ENCODE data around the gene CASKIN1. TPM values are rescaled to one million over a fixed set of nuclear protein-coding genes. Genes with fewer than 3 reads are reported as not detected.
"Not testable (repeated sequence)": the region's sequence is repeated elsewhere in the genome, so short reads cannot be mapped to it uniquely, and the experiment has no call there.

The CASKIN1 gene
- total and polyA plus RNA-seq, 8 donors, result 0.61 to 2.1 (median 1.1) TPM

DNA sequence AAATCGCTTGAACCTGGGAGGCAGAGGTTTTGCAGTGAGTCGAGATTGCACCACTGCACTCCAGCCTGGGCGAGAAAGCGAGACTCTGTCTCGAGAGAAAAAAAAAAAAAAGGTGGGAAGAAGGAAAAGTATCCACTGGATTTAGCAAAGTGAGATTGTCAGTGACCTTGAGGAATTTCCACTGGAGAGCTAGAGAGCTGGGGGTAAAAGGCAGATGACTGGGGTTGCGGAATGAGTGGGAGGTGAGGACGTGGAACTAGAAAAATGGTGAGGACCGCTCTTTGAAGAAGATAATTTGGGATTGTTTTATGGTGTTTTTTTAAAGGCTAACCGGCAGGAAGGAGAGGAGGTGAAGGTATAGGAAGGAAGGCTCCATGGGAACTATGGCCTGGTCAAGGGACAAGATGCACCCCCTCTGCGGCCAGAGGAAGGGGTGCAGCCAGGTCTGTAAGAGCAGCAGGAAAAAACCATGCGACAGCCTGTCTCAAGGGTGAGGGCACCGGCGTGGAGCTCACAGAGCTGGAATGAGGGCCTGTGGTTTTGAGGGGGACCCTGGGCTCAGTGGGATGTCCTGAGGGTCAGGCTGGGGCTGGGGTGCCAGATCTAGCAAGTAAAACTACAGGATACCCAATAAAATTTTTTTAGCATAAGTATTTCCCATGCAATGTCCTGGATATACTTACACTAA, 8.2 kb upstream of the CASKIN1 start:
- H3K27ac ChIP-seq, result peak overlapping the region; percentile 90 to 95 (median 94)
- DNase-seq, result no peak
- peaks cover 0 to 23% (median 5%) of the 10 kb centered on the region in 3 donors for H3K36me3 ChIP-seq
- no peak for ATAC-seq
- no peak for FAIRE-seq
- H3K9me3 ChIP-seq, result no peaks in the 10 kb centered on the region
- TF ChIP-seq, protein P1, sequence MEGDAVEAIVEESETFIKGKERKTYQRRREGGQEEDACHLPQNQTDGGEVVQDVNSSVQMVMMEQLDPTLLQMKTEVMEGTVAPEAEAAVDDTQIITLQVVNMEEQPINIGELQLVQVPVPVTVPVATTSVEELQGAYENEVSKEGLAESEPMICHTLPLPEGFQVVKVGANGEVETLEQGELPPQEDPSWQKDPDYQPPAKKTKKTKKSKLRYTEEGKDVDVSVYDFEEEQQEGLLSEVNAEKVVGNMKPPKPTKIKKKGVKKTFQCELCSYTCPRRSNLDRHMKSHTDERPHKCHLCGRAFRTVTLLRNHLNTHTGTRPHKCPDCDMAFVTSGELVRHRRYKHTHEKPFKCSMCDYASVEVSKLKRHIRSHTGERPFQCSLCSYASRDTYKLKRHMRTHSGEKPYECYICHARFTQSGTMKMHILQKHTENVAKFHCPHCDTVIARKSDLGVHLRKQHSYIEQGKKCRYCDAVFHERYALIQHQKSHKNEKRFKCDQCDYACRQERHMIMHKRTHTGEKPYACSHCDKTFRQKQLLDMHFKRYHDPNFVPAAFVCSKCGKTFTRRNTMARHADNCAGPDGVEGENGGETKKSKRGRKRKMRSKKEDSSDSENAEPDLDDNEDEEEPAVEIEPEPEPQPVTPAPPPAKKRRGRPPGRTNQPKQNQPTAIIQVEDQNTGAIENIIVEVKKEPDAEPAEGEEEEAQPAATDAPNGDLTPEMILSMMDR (IDR thresholded peaks at IDR 0.05), result no peak
- intact Hi-C loops (cut with DNase I), result no loop called here
- no peaks in the 10 kb centered on the region for H3K27me3 ChIP-seq
- peak overlapping the region; percentile 65 to 93 (median 85) for H3K4me3 ChIP-seq
- 79 to 82% methylated on average over 13 of the region's 13 CpGs for WGBS, 2 donors
- H3K4me1 ChIP-seq, result peaks cover 0 to 8% (median 0%) of the 10 kb centered on the region in 3 donors

DNA sequence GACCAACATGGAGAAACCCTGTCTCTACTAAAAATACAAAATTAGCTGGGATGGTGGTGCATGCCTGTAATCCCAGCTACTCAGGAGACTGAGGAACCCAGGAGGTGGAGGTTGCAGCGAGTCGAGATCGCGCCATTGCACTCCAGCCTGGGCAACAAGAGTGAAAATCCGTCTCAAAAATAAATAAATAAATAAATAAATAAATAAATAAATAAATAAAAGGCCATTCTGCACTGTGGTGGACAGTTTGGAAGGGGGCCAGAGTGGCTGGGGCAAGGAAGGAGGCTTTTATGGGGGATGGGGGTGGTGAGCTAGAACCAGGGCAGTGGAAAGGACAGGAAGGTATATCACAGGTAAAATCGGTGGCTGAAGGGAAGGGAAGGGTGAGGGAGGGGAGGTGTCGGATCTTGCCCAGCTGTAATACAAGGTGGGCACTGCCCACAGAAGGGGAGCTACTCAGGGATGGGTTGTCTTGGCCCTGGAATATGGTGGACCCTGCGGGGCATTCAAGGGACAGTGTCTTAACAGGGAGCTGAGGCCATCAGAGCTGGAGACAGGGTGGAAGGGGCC, 6.8 kb upstream of the CASKIN1 start:
- H3K4me1 ChIP-seq; ATAC-seq; H3K27me3 ChIP-seq; H3K9me3 ChIP-seq; H3K27ac ChIP-seq; DNase-seq; H3K4me3 ChIP-seq; intact Hi-C loops (cut with DNase I); FAIRE-seq: not testable (repeated sequence)
- WGBS, 2 donors, result 94 to 97% methylated on average over 8 of the region's 8 CpGs
- H3K36me3 ChIP-seq, result peaks cover 0 to 13% (median 0%) of the 10 kb centered on the region in 3 donors

GRCh38 chr16:2200313-2200712, 3.9 kb upstream of the CASKIN1 start:
- 84 to 87% methylated on average over 6 of the region's 6 CpGs for WGBS, 2 donors
- DNase-seq (no peak), FAIRE-seq (no peak), ATAC-seq (no peak)
- H3K27me3 ChIP-seq, result no peaks in the 10 kb centered on the region
- TF ChIP-seq, protein P1 (IDR thresholded peaks at IDR 0.05), result no peak
- intact Hi-C loops (cut with DNase I), result no loop called here
- no peaks in the 10 kb centered on the region for H3K9me3 ChIP-seq
- H3K4me1 ChIP-seq, result peaks cover 5 to 9% (median 7%) of the 10 kb centered on the region in 3 donors
- H3K27ac ChIP-seq, result no peak overlapping the region
- no peak overlapping the region for H3K4me3 ChIP-seq
- H3K36me3 ChIP-seq, result no peaks in the 10 kb centered on the region

- Histone ChIP-seq H3K36me3 (no peaks in the 10 kb centered on the region), H3K9me3 (no peaks in the 10 kb centered on the region), H3K4me1 (peaks cover 5 to 8% (median 7%) of the 10 kb centered on the region in 3 donors), H3K4me3 (no peak overlapping the region), H3K27me3 (no peaks in the 10 kb centered on the region), H3K27ac (no peak overlapping the region)
- intact Hi-C loops (cut with DNase I), result loop anchor here in 1 of 3 donors (10.0 kb wide), 1 partner anchor 55 kb away; the partner anchor contains the start of gene ECI1
- FAIRE-seq (no peak), ATAC-seq (no peak), DNase-seq (peak in 1 of 6 donors; percentile 57)
- TF ChIP-seq, protein P1 (IDR thresholded peaks at IDR 0.05), result no peak
- WGBS, 2 donors, result 72 to 75% methylated on average over 14 of the region's 14 CpGs
Measured at GRCh38 chr16:2199621-2200139, 3.3 kb upstream of the CASKIN1 start.

DNA sequence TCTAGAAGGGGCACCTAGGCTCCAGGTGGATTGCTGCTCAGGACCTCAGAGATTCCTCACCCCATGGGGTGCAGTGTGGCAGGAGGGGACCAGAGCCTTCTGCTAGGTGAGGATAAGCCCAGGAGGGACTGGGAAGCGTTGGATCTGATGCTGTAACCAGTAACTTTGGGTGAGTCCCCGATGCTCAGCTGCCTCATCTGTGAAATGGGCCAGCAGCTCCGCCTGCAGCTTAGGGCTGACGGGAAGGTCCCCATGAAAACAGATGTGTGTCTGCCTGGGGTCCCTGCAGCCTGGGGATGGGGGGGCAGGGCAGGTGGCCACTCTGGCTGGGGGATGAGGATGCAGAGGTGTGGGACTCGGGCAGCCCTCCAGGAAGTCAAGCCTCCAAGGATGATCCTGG, 2.7 kb upstream of the CASKIN1 start:
- peaks cover 5 to 7% (median 7%) of the 10 kb centered on the region in 3 donors for H3K4me1 ChIP-seq
- no peak for ATAC-seq
- FAIRE-seq, result no peak
- H3K9me3 ChIP-seq, result no peaks in the 10 kb centered on the region
- no peak overlapping the region for H3K27ac ChIP-seq
- DNase-seq, result no peak
- H3K4me3 ChIP-seq, result no peak overlapping the region
- no peaks in the 10 kb centered on the region for H3K36me3 ChIP-seq
- TF ChIP-seq, protein P1 (IDR thresholded peaks at IDR 0.05), result no peak
- 73 to 74% methylated on average over 5 of the region's 5 CpGs for WGBS, 2 donors
- no peaks in the 10 kb centered on the region for H3K27me3 ChIP-seq
- intact Hi-C loops (cut with DNase I), result loop anchor here in 1 of 3 donors (10.0 kb wide), 1 partner anchor 56 kb away; the partner anchor contains the start of gene ECI1

All from pancreas (tissue), 10 donors.